Subcutaneous abdominal adipose tissue (tissue), 5 donors: Measurements from ENCODE around the gene AMFR.

ENCODE experiments used
- H3K27ac ChIP-seq: one replicate; pipeline ENCODE4 v1.7.0; 2013; ENCODE audit warnings: low read depth, mild to moderate bottlenecking, inconsistent platforms, low read length, moderate library complexity
- H3K27me3 ChIP-seq, 5 donors: one replicate each; pipeline ENCODE4 v1.7.0; 2013; ENCODE audit warnings: low read length in 5 of 5, inconsistent platforms in 1 of 5; ENCODE audit not compliant: control insufficient read depth in 5 of 5, insufficient read depth in 4 of 5
- H3K36me3 ChIP-seq, 5 donors: one replicate each; pipeline ENCODE4 v1.7.0; 2013; ENCODE audit warnings: low read length in 5 of 5; ENCODE audit not compliant: control insufficient read depth in 5 of 5, insufficient read depth in 5 of 5
- H3K4me1 ChIP-seq, 5 donors: one replicate each; pipeline ENCODE4 v1.7.0; 2013; ENCODE audit warnings: low read length in 5 of 5, mild to moderate bottlenecking in 3 of 5, moderate library complexity in 1 of 5; ENCODE audit not compliant: control insufficient read depth in 5 of 5, insufficient read depth in 5 of 5
- H3K4me3 ChIP-seq, 5 donors: one replicate each; pipeline ENCODE4 v1.7.0; 2013; ENCODE audit warnings: low read length in 5 of 5, low read depth in 1 of 5
- H3K9ac ChIP-seq, 5 donors: one replicate each; pipeline ENCODE4 v1.7.0; 2013; ENCODE audit warnings: low read length in 5 of 5, mild to moderate bottlenecking in 4 of 5, moderate library complexity in 3 of 5
- H3K9me3 ChIP-seq, 5 donors: one replicate each; pipeline ENCODE4 v1.7.0; 2013; ENCODE audit warnings: low read length in 5 of 5; ENCODE audit not compliant: control insufficient read depth in 5 of 5
- donor health status: healthy.
- donor health status: healthy.
- donor health status: healthy.
- donor health status: healthy.
- donor health status: healthy.

AMFR gene

GRCh38 chr16:56314244-56314850, 111.0 kb downstream of the AMFR start:
- Histone ChIP-seq H3K9ac (no peak overlapping the region), H3K4me3 (no peak overlapping the region), H3K36me3 (no peaks in the 10 kb centered on the region), H3K27ac (no peak overlapping the region), H3K4me1 (peaks cover 0 to 5% (median 4%) of the 10 kb centered on the region in 5 donors), H3K27me3 (peaks cover 0 to 4% (median 0%) of the 10 kb centered on the region in 5 donors), H3K9me3 (peaks cover 0 to 3% (median 0%) of the 10 kb centered on the region in 5 donors)

- Histone ChIP-seq H3K36me3 (no peaks in the 10 kb centered on the region), H3K9me3 (peaks cover 0 to 3% (median 0%) of the 10 kb centered on the region in 5 donors), H3K4me3 (no peak overlapping the region), H3K9ac (no peak overlapping the region), H3K27me3 (peaks cover 0 to 2% (median 0%) of the 10 kb centered on the region in 5 donors), H3K27ac (no peak overlapping the region), H3K4me1 (no peaks in the 10 kb centered on the region)
Measured at GRCh38 chr16:56312556-56312955, 112.8 kb downstream of the AMFR start.

GRCh38 chr16:56312028-56312300, 113.4 kb downstream of the AMFR start:
- no peak overlapping the region for H3K9ac ChIP-seq

More at GRCh38 chr16:56312028-56312300, 113.4 kb downstream of the AMFR start:
- peaks cover 0 to 2% (median 0%) of the 10 kb centered on the region in 5 donors for H3K27me3 ChIP-seq
- H3K4me1 ChIP-seq = no peaks in the 10 kb centered on the region
- H3K9me3 ChIP-seq = peaks cover 0 to 3% (median 0%) of the 10 kb centered on the region in 5 donors
- H3K27ac ChIP-seq = no peak overlapping the region
- no peaks in the 10 kb centered on the region for H3K36me3 ChIP-seq
- no peak overlapping the region for H3K4me3 ChIP-seq
